ENCODE measurements around the gene IL3.
"Not testable (repeated sequence)": the region's sequence is repeated elsewhere in the genome, so short reads cannot be mapped to it uniquely, and the experiment has no call there.

DNA sequence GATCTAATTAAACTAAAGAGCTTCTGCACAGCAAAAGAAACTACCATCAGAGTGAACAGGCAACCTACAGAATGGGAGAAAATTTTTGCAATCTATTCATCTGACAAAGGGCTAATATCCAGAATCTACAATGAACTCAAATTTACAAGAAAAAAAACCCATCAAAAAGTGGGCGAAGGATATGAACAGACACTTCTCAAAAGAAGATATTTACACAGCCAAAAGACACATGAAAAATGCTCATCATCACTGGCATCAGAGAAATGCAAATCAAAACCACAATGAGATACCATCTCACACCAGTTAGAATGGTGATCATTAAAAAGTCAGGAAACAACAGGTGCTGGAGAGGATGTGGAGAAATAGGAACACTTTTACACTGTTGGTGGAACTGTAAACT lies 48.0 kb downstream of the IL3 start:
- TF ChIP-seq, protein P1, sequence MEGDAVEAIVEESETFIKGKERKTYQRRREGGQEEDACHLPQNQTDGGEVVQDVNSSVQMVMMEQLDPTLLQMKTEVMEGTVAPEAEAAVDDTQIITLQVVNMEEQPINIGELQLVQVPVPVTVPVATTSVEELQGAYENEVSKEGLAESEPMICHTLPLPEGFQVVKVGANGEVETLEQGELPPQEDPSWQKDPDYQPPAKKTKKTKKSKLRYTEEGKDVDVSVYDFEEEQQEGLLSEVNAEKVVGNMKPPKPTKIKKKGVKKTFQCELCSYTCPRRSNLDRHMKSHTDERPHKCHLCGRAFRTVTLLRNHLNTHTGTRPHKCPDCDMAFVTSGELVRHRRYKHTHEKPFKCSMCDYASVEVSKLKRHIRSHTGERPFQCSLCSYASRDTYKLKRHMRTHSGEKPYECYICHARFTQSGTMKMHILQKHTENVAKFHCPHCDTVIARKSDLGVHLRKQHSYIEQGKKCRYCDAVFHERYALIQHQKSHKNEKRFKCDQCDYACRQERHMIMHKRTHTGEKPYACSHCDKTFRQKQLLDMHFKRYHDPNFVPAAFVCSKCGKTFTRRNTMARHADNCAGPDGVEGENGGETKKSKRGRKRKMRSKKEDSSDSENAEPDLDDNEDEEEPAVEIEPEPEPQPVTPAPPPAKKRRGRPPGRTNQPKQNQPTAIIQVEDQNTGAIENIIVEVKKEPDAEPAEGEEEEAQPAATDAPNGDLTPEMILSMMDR (IDR thresholded peaks at IDR 0.05), result not testable (repeated sequence)
- TF ChIP-seq POLR2A (IDR thresholded peaks at IDR 0.05), result not testable (repeated sequence)

Measured in thyroid gland (tissue), 4 donors.